Neural cell (in vitro differentiated cells): ENCODE results near the gene TUB. TPM values are rescaled to one million over a fixed set of nuclear protein-coding genes. Genes with fewer than 3 reads are reported as not detected.

Source experiments
- H2AFZ ChIP-seq: fragments of 200-600, 300-800 bp; sonication (generic), shearing (Covaris generic); 2 replicates; pipeline ENCODE4 v1.6.0; 2014; ENCODE audit warnings: low read depth, mild to moderate bottlenecking, antibody characterized with exemption, low read length, moderate library complexity
- H3F3A ChIP-seq: fragments of 200-600 bp; shearing (Covaris generic); 2 replicates; pipeline ENCODE4 v1.6.1; 2016; ENCODE audit warnings: mild to moderate bottlenecking, moderate library complexity, mixed read lengths, antibody characterized with exemption, low read length; ENCODE audit not compliant: insufficient read depth, poor library complexity, severe bottlenecking
- H3K27ac ChIP-seq: fragments of 200-600, 300-800 bp; sonication (generic), shearing (Covaris generic); 2 replicates; pipeline ENCODE4 v1.5.1; 2014; ENCODE audit warnings: mild to moderate bottlenecking, low read length, moderate library complexity
- H3K27me3 ChIP-seq: fragments of 300-800, 200-600 bp; sonication (generic), shearing (Covaris generic); 2 replicates; pipeline ENCODE4 v1.6.0; 2014; ENCODE audit warnings: mild to moderate bottlenecking, low read depth, low read length, moderate library complexity; ENCODE audit not compliant: insufficient read depth
- H3K36me3 ChIP-seq: fragments of 300-800, 200-600 bp; sonication (generic), shearing (Covaris generic); 2 replicates; pipeline ENCODE4 v1.5.1; 2014; ENCODE audit warnings: mild to moderate bottlenecking, antibody characterized with exemption, low read length, moderate library complexity; ENCODE audit not compliant: insufficient read depth
- H3K4me2 ChIP-seq: fragments of 300-800, 200-600 bp; sonication (generic), shearing (Covaris generic); 2 replicates; pipeline ENCODE4 v1.6.0; 2014; ENCODE audit warnings: mild to moderate bottlenecking, low read length
- H3K4me3 ChIP-seq: fragments of 300-800, 200-600 bp; sonication (generic), shearing (Covaris generic); 2 replicates; pipeline ENCODE4 v1.5.1; 2014; ENCODE audit warnings: mild to moderate bottlenecking, low read length, moderate library complexity
- H3K79me2 ChIP-seq: fragments of 200-600 bp; shearing (Covaris generic); replicated peaks from 2 replicates; pipeline ENCODE4 v1.6.0; 2014; ENCODE audit warnings: mild to moderate bottlenecking, low read length, moderate library complexity; ENCODE audit not compliant: insufficient read depth
- H3K9ac ChIP-seq: fragments of 300-800, 200-600 bp; sonication (generic), shearing (Covaris generic); 2 replicates; pipeline ENCODE4 v1.6.1; 2016; ENCODE audit warnings: mild to moderate bottlenecking, low read length, mixed read lengths
- H3K9me2 ChIP-seq: fragments of 200-600 bp; shearing (Covaris generic); 2 replicates; pipeline ENCODE4 v1.6.1; 2016; ENCODE audit warnings: mild to moderate bottlenecking, low read length, mixed read lengths; ENCODE audit not compliant: insufficient read depth
- H3K9me3 ChIP-seq: fragments of 200-600, 300-800 bp; sonication (generic), shearing (Covaris generic); 2 replicates; pipeline ENCODE4 v1.6.1; 2016; ENCODE audit warnings: mild to moderate bottlenecking, mixed run types, low read length, moderate library complexity, mixed read lengths
- H4K20me1 ChIP-seq: fragments of 200-600 bp; shearing (Covaris generic); 2 replicates; pipeline ENCODE4 v1.6.1; 2016; ENCODE audit warnings: mild to moderate bottlenecking, mixed run types; ENCODE audit not compliant: insufficient read depth
- CTCF ChIP-seq: fragments of 450-650 bp; IDR thresholded peaks from 2 replicates; pipeline ENCODE4 v1.5.1; 2014; ENCODE audit warnings: antibody characterized with exemption, mild to moderate bottlenecking, moderate library complexity; ENCODE audit not compliant: poor library complexity, severe bottlenecking
- EZH2 ChIP-seq: fragments of 200-600, 300-800 bp; shearing (Covaris generic), sonication (generic); IDR thresholded peaks from 2 replicates; pipeline ENCODE4 v1.6.1; 2014; ENCODE audit warnings: antibody characterized with exemption, low read length, borderline replicate concordance, mild to moderate bottlenecking; ENCODE audit not compliant: insufficient read depth, poor library complexity, severe bottlenecking
- MXI1 ChIP-seq: fragments of 450-650 bp; conservative IDR thresholded peaks from 2 replicates; pipeline ENCODE4 v1.6.1; 2014; ENCODE audit warnings: antibody characterized with exemption, mild to moderate bottlenecking; ENCODE audit not compliant: poor library complexity, severe bottlenecking
- POLR2AphosphoS5 ChIP-seq: IDR thresholded peaks from 2 replicates; pipeline ENCODE4 v1.6.1; 2012
- RAD21 ChIP-seq: fragments of 450-650 bp; conservative IDR thresholded peaks from 2 replicates; pipeline ENCODE4 v1.6.1; 2014; ENCODE audit warnings: antibody characterized with exemption, mild to moderate bottlenecking, moderate library complexity
- REST ChIP-seq: IDR thresholded peaks from 2 replicates; pipeline ENCODE4 v1.6.1; 2012; ENCODE audit warnings: borderline replicate concordance
- TAF1 ChIP-seq: IDR thresholded peaks from 2 replicates; pipeline ENCODE4 v1.6.1; 2012; ENCODE audit warnings: low read depth
- polyA plus RNA-seq: library from polyadenylated mRNA; depleted of rRNA; stranded (reverse); fragments of >200 nt; gene quantifications from 2 replicates; pipeline ENCODE4 v1.2.3, GENCODE V29; 2014

Gene TUB
- polyA plus RNA-seq, 1 donor from 2014 or later = 125 TPM

DNA sequence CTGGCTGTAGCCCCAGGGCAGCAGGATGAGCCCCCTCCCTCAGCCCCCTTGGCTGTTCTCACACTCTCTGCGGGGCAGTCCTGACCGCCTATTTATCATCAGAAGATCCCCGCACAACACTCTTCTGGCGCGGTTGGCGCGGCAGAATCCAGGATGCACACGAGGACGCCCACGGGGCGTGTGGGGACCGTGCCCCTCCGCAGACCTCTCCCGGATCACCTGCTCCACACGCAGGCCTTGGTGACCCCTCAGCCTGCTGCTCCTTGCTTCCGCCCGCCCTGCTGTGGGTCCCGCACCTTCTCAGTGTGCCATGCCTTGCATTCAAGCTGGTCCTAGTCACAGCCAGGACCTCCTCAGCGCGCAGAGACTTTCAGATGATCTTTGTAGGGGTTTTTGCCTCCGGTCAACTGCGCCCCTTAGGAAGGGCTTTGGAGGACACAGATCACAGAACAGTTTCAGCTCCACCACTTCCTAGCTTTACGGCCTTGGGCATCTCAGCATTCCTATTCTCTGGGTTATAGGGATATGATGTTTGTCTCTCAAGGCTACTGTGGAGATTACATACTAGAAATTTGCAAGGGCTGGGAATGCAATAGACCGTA, 841 bp upstream of the TUB start:
- Histone ChIP-seq H3K36me3 (no peaks in the 10 kb centered on the region), H3K4me2 (no peak overlapping the region), H3K27ac (peak overlapping the region; percentile 55)

DNA sequence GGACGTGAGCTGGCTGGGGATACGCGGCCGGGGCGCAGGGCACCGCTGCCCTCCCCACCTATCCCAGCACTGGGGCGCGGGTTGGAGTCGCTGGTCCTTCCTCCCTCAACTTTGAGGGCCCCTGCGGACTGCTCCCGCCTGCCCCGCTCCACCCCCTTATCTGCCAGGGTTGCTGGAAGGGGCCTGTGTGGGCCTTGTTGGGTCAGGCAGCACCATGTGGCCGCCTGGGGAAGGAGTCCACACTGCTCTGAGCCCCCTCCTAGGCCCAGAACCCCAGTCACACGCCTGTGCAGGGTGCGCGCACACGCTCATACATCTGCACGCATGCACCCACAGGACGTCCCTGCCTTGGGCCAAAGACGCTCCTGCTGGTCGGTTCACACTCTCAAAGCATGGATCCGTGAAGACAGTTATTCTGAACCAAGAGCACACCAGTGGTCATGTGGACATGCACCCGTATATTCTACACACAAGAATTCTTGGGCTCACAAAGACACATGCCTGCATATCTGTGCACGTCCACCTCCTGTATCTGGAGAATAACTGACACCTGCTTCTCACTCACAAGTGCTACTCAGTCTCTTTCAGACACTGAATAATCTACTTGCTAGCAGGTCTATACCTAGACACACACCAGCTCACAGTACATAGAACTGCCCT, 710 bp downstream of the TUB start:
- H3K9ac ChIP-seq = peak overlapping the region; percentile 84

More for the DNA sequence above, 841 bp upstream of the TUB start:
- Histone ChIP-seq H3K9ac (peak overlapping the region; percentile 84), H3K9me3 (no peaks in the 10 kb centered on the region), H3K9me2 (no peaks in the 10 kb centered on the region), H3K79me2 (peaks cover 25% of the 10 kb centered on the region), H3K4me3 (peak overlapping the region; percentile 69), H3F3A (peaks cover 3% of the 10 kb centered on the region), H2AFZ (peak overlapping the region; percentile 3), H4K20me1 (no peaks in the 10 kb centered on the region), H3K27me3 (no peaks in the 10 kb centered on the region)
- TF ChIP-seq MXI1 (no peak), REST (no peak), TAF1 (no peak), POLR2AphosphoS5 (no peak), CTCF (no peak)

More for the DNA sequence above, 710 bp downstream of the TUB start:
- Histone ChIP-seq H4K20me1 (no peaks in the 10 kb centered on the region), H3K79me2 (peaks cover 40% of the 10 kb centered on the region), H3K36me3 (no peaks in the 10 kb centered on the region), H3K9me2 (no peaks in the 10 kb centered on the region), H3K9me3 (no peaks in the 10 kb centered on the region), H3K4me3 (peak overlapping the region; percentile 88), H2AFZ (no peak overlapping the region), H3K4me2 (peak overlapping the region; percentile 91), H3F3A (peaks cover 3% of the 10 kb centered on the region), H3K27me3 (no peaks in the 10 kb centered on the region), H3K27ac (peak overlapping the region; percentile 91)
- TF ChIP-seq CTCF = no peak
- no peak for TF ChIP-seq EZH2
- no peak for TF ChIP-seq RAD21
